Body of pancreas (tissue), 4 donors: Measurements from ENCODE around the gene MACF1.

Experiments
- CTCF ChIP-seq, 7 experiments: fragments of 450-650 bp in 4 of 7; fragments of 200-600 bp in 3 of 7; sonication (generic) in 3 of 7; IDR thresholded peaks; one replicate each; pipeline ENCODE4 v1.5.1; 2016 to 2019; ENCODE audit warnings: antibody characterized with exemption in 7 of 7
- POLR2A ChIP-seq, 3 donors: fragments of 450-650 bp; IDR thresholded peaks; one replicate each; pipeline ENCODE4 v1.6.1; 2016; ENCODE audit warnings: antibody characterized with exemption in 3 of 3, mild to moderate bottlenecking in 2 of 3

- no peak for TF ChIP-seq CTCF (IDR thresholded peaks at IDR 0.05)
- TF ChIP-seq POLR2A (IDR thresholded peaks at IDR 0.05) = no peak
Measured at GRCh38 chr1:39531526-39531925, 327.0 kb downstream of the MACF1 start.
